IPS-18c (cell line): ENCODE measurements around the gene NUDT9.
A peak's percentile ranks its signal among the peaks of the same experiment; 100 is the strongest.
"Not testable (repeated sequence)": the region's sequence is repeated elsewhere in the genome, so short reads cannot be mapped to it uniquely, and the experiment has no call there.

Experiments used
- H3K4me3 ChIP-seq: 2 replicates; pipeline ENCODE4 v1.7.0; 2013; ENCODE audit warnings: low read depth, mild to moderate bottlenecking, low read length, moderate library complexity; ENCODE audit not compliant: insufficient read depth
- H3K9me3 ChIP-seq: one replicate; pipeline ENCODE4 v1.6.1; 2013; ENCODE audit warnings: mild to moderate bottlenecking, low read length, moderate library complexity; ENCODE audit not compliant: control insufficient read depth, insufficient read depth

NUDT9 gene

DNA sequence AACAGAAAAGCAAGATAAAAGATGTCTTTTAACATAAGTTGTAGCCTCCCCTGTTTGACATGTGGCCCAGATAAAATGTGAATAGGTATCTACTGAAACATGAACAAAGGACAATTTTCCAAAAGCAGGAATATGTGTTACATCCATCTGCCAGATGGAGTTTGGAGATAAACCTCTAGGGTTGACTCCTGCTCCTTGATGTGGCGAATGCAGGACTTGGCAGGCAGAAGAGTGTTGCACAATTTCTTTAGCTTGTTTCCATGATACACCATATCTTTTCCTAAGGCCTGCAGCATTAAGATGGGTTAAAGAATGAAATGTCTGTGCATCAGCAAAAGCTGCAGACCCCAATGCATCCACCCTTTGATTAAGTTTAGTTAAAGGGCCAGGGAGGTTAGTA lies 18.6 kb upstream of the NUDT9 start:
- not testable (repeated sequence) for H3K9me3 ChIP-seq, H3K4me3 ChIP-seq

DNA sequence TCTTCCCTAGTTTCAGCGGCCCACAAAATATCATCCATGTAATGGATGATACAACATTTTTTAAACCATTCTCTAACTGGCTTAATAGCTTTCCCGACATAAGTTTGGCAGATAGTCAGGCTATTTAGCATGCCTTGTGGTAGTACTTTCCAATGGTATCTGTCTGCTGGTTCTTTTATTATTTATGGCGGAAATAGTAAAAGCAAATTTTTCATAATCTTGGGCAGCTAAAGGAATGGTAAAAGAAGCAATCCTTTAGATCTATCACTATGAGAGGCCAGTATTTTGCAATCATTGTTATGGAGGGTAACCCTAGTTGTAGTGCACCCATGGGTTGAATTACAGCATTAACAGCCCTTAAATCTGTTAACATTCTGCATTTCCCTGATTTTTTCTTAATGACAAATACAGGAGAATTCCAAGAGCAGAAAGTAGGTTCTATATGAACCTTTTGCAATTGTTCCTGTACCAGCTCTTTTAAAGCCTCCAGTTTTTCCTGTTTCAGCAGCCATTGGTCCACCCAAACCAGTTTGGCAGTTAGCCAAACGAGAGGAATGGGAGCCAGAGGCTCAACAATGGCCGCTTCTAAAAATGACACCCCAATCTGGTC lies 17.1 kb upstream of the NUDT9 start:
- H3K9me3 ChIP-seq: no peaks in the 10 kb centered on the region
- no peak overlapping the region for H3K4me3 ChIP-seq

DNA sequence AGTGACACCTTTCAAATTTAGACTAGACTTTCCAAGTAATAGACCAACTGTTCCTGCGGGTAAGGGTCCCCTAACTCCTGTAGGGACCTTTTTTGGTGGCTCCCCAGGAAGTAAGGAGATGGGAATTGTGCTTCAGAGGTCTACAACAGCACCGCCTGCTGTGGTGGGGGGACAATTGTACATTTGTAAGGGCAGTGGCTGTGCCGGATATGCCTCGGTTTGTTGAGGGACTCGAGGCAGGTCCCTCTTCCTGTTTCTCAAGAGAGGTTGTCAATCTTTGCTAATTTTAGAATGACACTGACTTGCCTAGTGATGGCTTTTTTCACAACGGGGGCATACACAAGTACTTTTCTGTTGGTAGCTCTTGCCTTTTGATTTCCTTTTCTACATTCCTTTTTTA lies 15.9 kb upstream of the NUDT9 start:
- Histone ChIP-seq H3K9me3 (no peaks in the 10 kb centered on the region), H3K4me3 (no peak overlapping the region)

DNA sequence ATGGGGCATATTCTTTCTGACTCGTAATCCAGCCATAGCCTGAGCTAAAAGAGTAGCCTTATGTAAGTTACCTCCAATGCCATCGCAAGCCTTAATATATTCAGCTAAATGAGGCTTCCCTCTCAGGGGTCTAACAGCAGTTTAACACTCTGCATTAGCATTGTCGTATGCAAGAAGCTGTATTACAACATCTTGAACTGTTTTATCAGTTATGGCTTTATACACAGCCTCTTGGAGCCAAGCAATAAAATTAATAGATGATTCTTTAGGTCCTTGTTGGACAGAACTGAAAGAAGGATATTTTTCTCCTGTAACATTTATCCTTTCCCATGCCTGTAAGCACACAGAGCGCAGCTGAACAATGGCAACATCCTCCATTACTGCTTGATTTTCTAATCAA lies 15.5 kb upstream of the NUDT9 start:
- H3K4me3 ChIP-seq: not testable (repeated sequence)

DNA sequence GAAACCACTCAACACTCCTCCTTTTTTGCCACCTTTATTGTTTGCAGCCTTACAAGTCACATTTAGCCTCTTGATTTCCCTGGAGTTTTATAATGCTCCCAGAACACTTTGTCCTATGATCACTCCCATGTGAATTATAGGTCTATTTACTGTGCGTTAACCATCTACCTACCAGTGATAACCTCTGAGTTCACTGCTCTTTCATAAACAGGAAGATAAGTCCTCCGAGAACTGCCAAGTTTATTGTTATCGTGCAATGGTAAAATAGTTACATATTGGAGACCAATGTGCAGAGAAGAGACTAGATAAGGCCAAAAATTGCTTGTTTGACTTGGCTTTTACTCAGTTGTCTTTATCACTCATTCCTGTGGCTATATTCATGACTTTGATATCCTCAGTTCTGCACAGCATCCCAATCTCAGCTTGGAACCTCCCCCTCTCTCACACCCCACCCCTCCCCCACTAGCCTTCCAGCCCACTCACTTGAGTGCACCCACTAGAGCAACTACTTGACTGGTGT lies 12.9 kb upstream of the NUDT9 start:
- Histone ChIP-seq H3K9me3 (no peaks in the 10 kb centered on the region), H3K4me3 (no peak overlapping the region)

More for the DNA sequence above, 15.5 kb upstream of the NUDT9 start:
- H3K9me3 ChIP-seq: not testable (repeated sequence)

DNA sequence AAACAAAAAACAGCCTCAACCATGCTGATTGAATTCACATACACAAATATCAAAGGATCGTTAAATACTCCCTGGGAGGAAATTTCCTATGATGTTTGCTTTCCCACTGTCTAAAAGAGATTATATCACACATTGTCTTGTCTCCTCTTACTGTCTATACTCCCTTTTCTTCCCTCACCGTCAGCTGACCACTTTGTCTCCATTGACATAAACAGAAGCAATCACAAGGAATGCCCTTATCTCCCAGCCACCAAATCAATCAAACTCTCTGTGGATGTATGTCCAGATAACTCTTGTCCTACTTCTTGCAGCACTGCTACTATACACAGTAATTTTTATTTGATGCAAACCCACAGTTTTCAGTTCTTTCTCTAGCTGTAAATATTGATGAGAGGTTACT lies 12.2 kb upstream of the NUDT9 start:
- Histone ChIP-seq H3K9me3 (no peaks in the 10 kb centered on the region), H3K4me3 (no peak overlapping the region)

DNA sequence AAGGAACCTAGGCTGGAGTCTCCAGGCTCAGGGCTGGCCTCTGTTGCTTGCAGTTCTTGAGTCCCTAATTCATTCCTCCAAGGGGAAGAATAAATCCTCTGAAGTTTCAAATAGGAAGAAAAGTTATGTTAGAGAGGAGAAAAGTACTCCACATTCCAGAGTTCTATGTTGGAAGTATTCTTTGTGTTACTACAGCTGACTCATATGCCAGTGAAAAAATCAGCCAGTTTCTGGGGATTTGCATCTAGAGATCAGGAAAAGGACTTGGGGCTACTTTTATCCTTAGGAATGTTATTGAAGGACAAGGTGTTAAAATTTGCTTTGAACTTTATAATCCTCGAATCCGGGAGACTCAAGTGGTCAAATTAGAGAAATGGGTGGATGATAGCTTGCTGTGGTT lies 11.7 kb upstream of the NUDT9 start:
- no peak overlapping the region for H3K4me3 ChIP-seq

DNA sequence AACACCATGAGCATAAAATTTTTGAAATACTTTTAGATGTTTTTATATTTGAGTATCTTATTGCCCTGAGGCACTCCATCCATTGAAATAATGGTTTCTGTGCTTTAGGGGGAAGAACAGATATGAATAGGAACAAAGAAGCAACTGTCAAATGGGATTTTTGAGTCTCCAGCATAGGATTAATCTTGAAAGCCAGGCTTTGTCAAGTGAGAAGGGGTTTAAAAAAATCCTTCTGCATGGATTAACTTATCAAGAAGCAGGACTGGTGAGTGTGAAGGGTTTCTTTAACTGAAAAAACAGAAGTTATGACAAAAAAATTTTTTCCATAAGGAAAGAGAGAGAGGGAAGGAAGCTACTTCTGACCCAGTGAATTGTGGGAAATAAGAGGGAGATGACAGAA lies 7.6 kb upstream of the NUDT9 start:
- H3K4me3 ChIP-seq: no peak overlapping the region
- peaks cover 4% of the 10 kb centered on the region for H3K9me3 ChIP-seq

More for the DNA sequence above, 11.7 kb upstream of the NUDT9 start:
- no peaks in the 10 kb centered on the region for H3K9me3 ChIP-seq

DNA sequence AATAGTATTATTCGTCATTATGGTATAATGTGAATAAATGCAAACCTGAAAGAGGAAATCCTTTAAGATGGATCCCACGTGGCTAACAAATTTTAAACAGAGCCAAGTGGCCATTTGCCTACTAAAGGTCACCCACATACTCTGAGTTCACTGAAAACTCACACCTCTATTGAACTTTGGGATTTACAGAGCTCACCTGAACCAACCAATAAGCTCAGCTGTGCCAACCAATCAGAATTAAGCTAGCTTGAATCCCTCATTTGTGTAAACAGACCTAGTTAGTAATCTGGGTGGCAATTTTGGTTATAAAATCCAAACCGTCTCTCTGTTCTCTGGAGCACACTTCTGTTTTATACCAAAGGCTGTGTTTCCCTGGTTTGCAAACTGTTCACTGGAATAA lies 5.4 kb upstream of the NUDT9 start:
- Histone ChIP-seq H3K4me3 (no peak overlapping the region), H3K9me3 (peaks cover 4% of the 10 kb centered on the region)

DNA sequence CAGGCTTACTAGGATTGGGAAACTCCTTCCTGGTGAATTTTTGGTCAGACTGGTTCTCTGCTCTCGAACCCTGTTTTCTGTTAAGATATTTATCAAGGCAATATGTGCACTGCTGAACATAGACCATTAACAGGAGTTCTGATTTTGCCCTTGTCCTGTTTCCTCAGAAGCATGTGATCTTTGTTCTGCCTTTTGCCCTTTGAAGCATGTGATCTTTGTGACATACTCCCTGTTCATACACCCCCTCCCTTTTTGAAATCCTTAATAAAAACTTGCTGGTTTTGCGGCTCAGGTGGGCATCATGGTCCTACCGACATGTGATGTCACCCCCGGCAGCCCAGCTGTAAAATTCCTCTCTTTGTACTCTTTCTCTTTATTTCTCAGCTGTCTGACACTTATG lies 4.0 kb upstream of the NUDT9 start:
- H3K9me3 ChIP-seq, H3K4me3 ChIP-seq: not testable (repeated sequence)

DNA sequence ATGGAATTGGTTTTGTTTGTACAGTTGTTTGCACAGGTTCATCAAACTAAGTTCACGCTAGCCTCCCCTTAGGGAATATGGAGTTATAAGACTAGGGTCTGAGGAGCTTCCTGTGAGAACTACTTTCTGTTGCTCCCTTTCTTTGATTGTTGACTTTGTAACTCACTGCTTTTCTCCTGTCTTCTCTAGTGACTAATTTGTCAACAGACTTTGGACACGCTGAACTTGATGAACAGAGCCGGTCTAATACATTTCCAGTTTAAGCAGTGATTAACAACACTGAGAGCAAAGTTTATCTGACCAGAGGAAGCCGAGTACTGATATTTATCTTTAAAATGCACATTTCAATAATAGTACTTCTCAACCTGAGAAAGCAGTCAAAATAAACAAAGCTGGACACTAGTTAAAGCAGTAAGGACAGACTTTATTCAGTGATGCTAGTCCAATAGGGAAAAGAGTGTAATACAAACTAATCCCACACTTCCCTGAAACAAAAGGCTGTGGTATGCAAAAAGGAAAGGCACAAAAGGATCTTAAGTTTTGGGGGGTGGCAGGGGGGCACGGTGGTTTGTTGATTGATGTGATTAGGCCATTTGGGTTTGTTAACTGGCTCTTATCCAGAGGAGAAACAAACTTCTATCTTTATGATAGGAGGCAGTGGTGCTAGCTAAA lies 2.7 kb upstream of the NUDT9 start:
- peaks cover 4% of the 10 kb centered on the region for H3K9me3 ChIP-seq
- H3K4me3 ChIP-seq: no peak overlapping the region

DNA sequence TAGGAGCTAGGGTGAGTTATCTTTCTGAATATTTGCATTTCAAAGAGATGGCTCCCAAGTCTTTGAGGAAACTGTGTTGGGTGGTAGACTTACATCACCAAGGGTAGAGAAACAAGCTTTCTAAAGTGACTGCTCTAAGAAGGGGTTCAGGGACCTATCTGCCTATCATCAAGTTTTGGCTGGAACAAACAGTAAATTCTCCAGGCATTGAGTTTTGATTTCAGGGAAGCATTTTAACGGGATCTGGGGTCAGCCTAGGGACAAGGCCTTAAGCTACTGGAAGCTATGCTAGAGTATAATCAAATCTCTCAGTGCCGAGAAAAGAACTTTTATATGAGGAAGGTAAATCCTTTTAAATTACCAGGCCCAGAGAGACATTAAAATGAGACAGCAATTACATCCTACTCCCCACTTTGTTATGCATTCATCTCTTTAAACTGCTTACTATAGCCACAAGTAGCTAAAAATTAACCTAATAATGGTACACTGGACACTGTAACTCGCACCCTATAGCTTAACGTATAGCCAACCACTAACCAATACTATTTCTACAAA lies 2.0 kb upstream of the NUDT9 start:
- no peak overlapping the region for H3K4me3 ChIP-seq
- H3K9me3 ChIP-seq: peaks cover 4% of the 10 kb centered on the region

DNA sequence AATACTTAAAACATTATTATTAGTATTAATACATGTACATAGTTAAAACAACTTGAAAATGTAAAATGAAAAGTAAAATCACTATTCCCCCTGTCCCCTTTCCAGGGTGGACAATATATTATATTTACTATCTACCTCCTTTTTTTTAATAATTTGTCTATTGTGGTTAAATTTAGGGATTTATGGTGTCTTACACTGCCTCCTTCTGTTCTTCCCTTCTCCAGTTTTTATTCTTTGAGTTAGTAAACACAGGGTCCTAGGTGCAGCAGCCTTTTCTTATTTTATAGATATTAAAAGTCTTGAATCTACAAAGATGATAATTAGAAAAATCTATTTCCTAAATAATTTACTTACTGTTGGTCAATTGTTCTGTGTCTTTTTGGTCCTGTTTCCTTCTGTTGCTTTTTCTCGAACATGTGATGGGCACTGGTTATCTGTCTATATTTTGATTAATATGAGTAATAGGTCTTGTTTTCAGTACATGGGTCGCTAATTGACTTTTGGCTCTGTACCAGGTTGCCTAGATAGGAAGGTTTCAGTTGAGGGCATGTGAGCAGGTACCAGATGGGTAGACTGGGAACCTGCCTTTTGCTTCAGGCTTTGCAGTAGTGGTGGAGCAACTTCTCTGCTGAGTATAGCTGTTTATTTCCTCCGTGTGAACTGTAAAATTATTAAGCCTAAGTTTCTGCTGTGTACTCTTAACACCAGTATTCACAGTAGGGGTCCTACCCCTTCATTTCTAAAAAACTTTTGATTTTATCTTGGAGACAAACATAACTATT lies 1.1 kb downstream of the NUDT9 start:
- Histone ChIP-seq H3K4me3 (peak overlapping the region; percentile 77), H3K9me3 (no peaks in the 10 kb centered on the region)

DNA sequence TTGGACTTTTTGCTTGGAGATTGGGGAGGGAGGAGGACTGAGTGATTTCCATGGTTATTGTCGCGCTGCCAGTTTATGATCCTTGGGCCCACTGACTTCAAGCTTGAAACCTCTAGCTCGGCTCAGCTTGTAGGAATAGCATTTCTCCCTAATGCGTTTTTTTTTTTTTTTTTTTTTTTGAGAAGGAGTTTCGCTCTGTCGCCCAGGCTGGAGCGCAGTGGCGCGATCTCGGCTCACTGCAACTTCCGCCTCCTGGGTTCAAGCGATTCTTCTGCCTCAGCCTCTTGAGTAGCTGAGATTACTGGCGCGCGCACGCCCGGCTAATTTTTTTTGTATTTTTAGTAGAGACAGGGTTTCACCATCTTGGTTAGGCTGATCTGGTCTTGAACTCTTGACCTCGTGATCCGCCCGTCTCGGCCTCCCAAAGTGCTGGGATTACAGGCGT lies 1.7 kb downstream of the NUDT9 start:
- not testable (repeated sequence) for H3K9me3 ChIP-seq
- H3K4me3 ChIP-seq: peak overlapping the region; percentile 36

DNA sequence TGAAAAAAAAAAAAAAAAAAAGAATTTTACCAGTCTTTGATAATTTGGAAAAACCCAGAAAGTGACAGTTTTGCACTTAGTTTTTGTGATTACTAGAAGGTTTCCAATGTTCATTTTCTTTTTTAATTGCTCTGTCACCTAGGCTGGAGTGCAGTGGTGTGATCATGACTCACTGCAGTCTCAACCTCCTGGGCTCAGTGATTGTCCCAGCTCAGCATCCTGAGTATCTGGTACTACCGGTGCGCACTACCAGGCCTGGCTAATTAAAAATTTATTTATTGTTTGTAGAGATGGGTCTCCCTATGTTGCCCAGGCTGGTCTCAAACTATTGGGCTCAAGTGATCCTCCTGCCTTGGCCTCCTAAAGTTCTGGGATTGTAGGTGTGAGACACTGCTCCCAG lies 3.3 kb downstream of the NUDT9 start:
- Histone ChIP-seq H3K4me3 (no peak overlapping the region), H3K9me3 (no peaks in the 10 kb centered on the region)

DNA sequence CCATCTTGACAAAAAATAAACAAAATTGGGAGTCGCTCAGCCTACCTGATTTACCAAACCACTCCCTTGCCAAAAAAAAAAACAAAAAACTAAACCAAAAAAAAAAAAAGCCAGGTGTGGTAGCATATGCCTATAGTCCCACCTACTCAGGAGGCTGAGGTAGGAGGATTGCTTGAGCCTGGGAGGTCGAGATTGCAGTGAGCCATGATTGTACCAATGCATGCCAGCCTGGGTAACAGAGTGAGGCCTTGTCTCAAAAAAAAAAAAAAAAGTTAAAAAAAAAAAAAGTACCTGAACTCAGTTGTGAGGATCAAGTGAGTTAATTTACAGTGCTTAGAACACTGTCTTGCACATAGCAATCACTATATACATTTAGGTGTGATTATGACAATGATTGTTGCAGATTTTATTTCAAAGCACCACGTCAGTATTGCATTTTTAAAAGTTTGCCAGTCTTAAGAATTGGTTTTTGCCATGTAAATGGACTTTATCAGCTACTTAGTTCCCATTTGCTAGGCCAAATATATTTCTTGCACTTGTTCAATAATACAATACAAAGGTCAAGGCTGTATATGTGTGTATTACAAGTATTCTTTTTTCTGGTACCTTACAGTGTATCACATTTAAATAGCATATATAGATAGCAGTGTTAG lies 4.6 kb downstream of the NUDT9 start:
- Histone ChIP-seq H3K9me3 (no peaks in the 10 kb centered on the region), H3K4me3 (no peak overlapping the region)

DNA sequence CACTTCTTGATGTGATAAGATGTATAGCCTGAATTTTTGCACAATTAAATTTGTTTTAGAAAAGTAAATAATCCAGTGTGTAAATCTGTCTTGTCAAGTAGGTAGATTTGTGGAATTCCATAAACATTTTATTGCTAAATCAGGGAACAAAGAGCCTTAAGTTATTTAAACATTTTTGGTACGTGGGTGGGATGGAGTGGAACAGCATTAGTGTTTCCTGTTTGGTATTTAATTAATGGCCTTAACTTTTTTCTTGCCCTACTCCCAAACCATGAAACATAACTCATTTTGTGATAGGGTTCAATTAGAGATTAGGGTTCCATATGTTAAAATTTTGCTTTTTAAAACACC lies 5.1 kb downstream of the NUDT9 start:
- Histone ChIP-seq H3K4me3 (no peak overlapping the region), H3K9me3 (no peaks in the 10 kb centered on the region)
